MCF 10A (cell line): ENCODE results near the gene TBC1D22B. TPM values are rescaled to one million over a fixed set of nuclear protein-coding genes. Genes with fewer than 3 reads are reported as not detected.
A peak's percentile ranks its signal among the peaks of the same experiment; 100 is the strongest.

ENCODE experiments used
- BruUV-seq: library from RNA; stranded (reverse); fragments of 400-500 nt; replicated peaks from 2 replicates; lab custom pipeline; 2021; lab: Mats Ljungman, UMichigan
- CTCF ChIA-PET: fragments of 300-600 bp; sonication (Branson Sonifier 250); formaldehyde crosslinking; extraction: SDS; loops from one replicate; lab custom pipeline; 2021; ENCODE audit warnings: antibody characterized with exemption, inconsistent platforms; lab: Yijun Ruan, JAX
- POLR2A ChIA-PET: fragments of 300-600, 350-650 bp; sonication (Branson Sonifier 250); formaldehyde crosslinking; extraction: SDS; loops from one replicate; lab custom pipeline; 2020; ENCODE audit warnings: antibody characterized with exemption, inconsistent platforms; lab: Yijun Ruan, JAX
- DNase-seq: peaks from one replicate; pipeline ENCODE4 v3.0.0-alpha.2; 2018; ENCODE audit not compliant: unreplicated experiment
- H3K27ac Mint-ChIP-seq: one replicate; pipeline ENCODE4 v1.8.0; 2022; ENCODE audit warnings: mild to moderate bottlenecking, low read depth, mixed read lengths; ENCODE audit not compliant: unreplicated experiment
- H3K27me3 Mint-ChIP-seq: one replicate; pipeline ENCODE4 v1.8.0; 2022; ENCODE audit warnings: mixed read lengths; ENCODE audit not compliant: insufficient read depth, unreplicated experiment
- H3K36me3 Mint-ChIP-seq: one replicate; pipeline ENCODE4 v1.8.0; 2022; ENCODE audit warnings: mild to moderate bottlenecking, moderate library complexity, mixed read lengths; ENCODE audit not compliant: insufficient read depth, unreplicated experiment
- H3K4me1 Mint-ChIP-seq: one replicate; pipeline ENCODE4 v1.8.0; 2022; ENCODE audit warnings: mixed read lengths; ENCODE audit not compliant: insufficient read depth, unreplicated experiment
- H3K4me3 Mint-ChIP-seq: one replicate; pipeline ENCODE4 v1.8.0; 2022; ENCODE audit warnings: mild to moderate bottlenecking, moderate library complexity, mixed read lengths; ENCODE audit not compliant: unreplicated experiment
- H3K9me3 Mint-ChIP-seq: one replicate; pipeline ENCODE4 v1.8.0; 2022; ENCODE audit warnings: mixed read lengths; ENCODE audit not compliant: unreplicated experiment
- CTCF ChIP-seq: fragments of 200-600 bp; IDR thresholded peaks from one replicate; pipeline ENCODE4 v1.8.0; 2022; ENCODE audit warnings: antibody characterized with exemption, mild to moderate bottlenecking; ENCODE audit not compliant: unreplicated experiment
- intact Hi-C: fragments of 100-400 bp; cut with micrococcal nuclease; formaldehyde crosslinking; loops from 2 replicates; pipeline ENCODE4 v1.14.1; 2022
- total RNA-seq: library from RNA; stranded (reverse); gene quantifications from 2 replicates; pipeline ENCODE4 v1.2.3, GENCODE V29; 2022

Gene TBC1D22B
- total RNA-seq, 1 experiment from 2014 or later: 12.9 TPM

- Mint-ChIP-seq H3K9me3 (no peaks in the 10 kb centered on the region), H3K4me3 (no peak overlapping the region), H3K4me1 (peaks cover 23% of the 10 kb centered on the region), H3K27me3 (no peaks in the 10 kb centered on the region), H3K36me3 (peaks cover under 1% of the 10 kb centered on the region), H3K27ac (no peak overlapping the region)
- DNase-seq: no peak
- no TSS peak for BruUV-seq
- ChIA-PET POLR2A (no interaction called here), CTCF (interaction anchor here (1.1 to 1.2 kb wide), 2 partner anchors 28 to 105 kb away, joined by 3 read pairs; no protein-coding TSS in a partner anchor)
- intact Hi-C loops: no loop called here
- TF ChIP-seq CTCF: no peak
Measured at GRCh38 chr6:37357860-37358259, 100.3 kb downstream of the TBC1D22B start.

- H3K27me3 Mint-ChIP-seq: no peaks in the 10 kb centered on the region
- TF ChIP-seq CTCF: no peak
- H3K9me3 Mint-ChIP-seq: no peaks in the 10 kb centered on the region
- H3K4me3 Mint-ChIP-seq: no peak overlapping the region
- intact Hi-C loops: no loop called here
- BruUV-seq: no TSS peak
- peaks cover 12% of the 10 kb centered on the region for H3K36me3 Mint-ChIP-seq
- H3K4me1 Mint-ChIP-seq: peaks cover 17% of the 10 kb centered on the region
- no peak for DNase-seq
- CTCF ChIA-PET: interaction anchor here (0.9 to 1.2 kb wide), 3 partner anchors 27 to 103 kb away, joined by 3 to 4 read pairs (median 3); no protein-coding TSS in a partner anchor
- no peak overlapping the region for H3K27ac Mint-ChIP-seq
- POLR2A ChIA-PET: no interaction called here
Measured at GRCh38 chr6:37359039-37359438, 101.5 kb downstream of the TBC1D22B start.

- Mint-ChIP-seq H3K9me3 (no peaks in the 10 kb centered on the region), H3K27ac (no peak overlapping the region), H3K36me3 (peaks cover 16% of the 10 kb centered on the region), H3K4me1 (peaks cover 5% of the 10 kb centered on the region), H3K4me3 (no peak overlapping the region), H3K27me3 (no peaks in the 10 kb centered on the region)
- ChIA-PET POLR2A (interaction anchor here (0.6 to 1.6 kb wide), 3 partner anchors 8 to 156 kb away, joined by 3 to 5 read pairs (median 5); partner anchors contain the start of gene RNF8), CTCF (interaction anchor here (0.5 to 1.3 kb wide), 9 partner anchors 8 to 379 kb away, joined by 3 to 11 read pairs (median 3); no protein-coding TSS in a partner anchor)
- no TSS peak for BruUV-seq
- intact Hi-C loops: no loop called here
- TF ChIP-seq CTCF: no peak
- no peak for DNase-seq
Measured at GRCh38 chr6:37362101-37362828, 104.7 kb downstream of the TBC1D22B start.

- Mint-ChIP-seq H3K9me3 (no peaks in the 10 kb centered on the region), H3K4me1 (peaks cover 10% of the 10 kb centered on the region), H3K27ac (no peak overlapping the region), H3K4me3 (no peak overlapping the region), H3K27me3 (no peaks in the 10 kb centered on the region), H3K36me3 (peaks cover 33% of the 10 kb centered on the region)
- ChIA-PET CTCF (interaction anchor here (0.7 to 3.7 kb wide), 8 partner anchors 17 to 332 kb away, joined by 3 to 21 read pairs (median 4); partner anchors contain the start of gene MDGA1), POLR2A (interaction anchor here (1.2 to 1.5 kb wide), 2 partner anchors 10 to 12 kb away, joined by 3 read pairs; partner anchors contain the start of gene RNF8)
- intact Hi-C loops: no loop called here
- TF ChIP-seq CTCF: no peak
- DNase-seq: peak; percentile 11
- no TSS peak for BruUV-seq
Measured at GRCh38 chr6:37365791-37366190, 108.2 kb downstream of the TBC1D22B start.
